Measurements from ENCODE around the gene AMPD2. TPM values are rescaled to one million over a fixed set of nuclear protein-coding genes. Genes with fewer than 3 reads are reported as not detected.

The AMPD2 gene
- total RNA-seq, 1 experiment from 2014 or later = 47.6 TPM

DNA sequence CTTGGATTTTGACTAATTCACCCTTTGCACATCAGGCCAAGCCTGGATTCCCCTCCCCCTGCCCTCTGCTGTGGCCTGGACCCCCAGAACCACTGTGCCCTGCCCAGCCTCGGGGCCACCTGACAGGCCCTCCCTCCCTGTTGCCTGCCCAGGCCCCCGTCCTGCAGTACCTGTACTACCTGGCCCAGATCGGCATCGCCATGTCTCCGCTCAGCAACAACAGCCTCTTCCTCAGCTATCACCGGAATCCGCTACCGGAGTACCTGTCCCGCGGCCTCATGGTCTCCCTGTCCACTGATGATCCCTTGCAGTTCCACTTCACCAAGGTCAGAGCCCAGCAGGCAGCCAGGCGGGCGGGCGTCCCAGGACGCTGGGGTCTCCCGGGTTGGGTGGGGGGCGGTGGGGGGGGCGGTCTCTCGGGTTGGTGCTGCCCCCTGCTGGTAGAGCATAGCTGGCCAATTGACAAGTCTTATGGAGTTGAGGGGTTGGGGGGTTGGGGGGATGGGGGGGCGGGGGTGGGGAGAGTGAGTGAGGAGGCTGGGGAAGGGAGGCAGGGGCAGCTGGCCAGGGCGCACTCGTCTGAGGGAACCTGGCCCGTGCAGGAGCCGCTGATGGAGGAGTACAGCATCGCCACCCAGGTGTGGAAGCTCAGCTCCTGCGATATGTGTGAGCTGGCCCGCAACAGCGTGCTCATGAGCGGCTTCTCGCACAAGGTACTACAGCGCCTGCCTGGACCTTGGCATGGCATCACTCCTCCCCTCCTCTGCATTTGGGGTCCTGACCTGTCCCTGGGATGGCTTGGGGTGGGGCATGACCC, 10.7 kb downstream of the AMPD2 start:
- Histone ChIP-seq H3K4me1 (replicated peaks) (no peaks in the 10 kb centered on the region), H3K27me3 (replicated peaks) (no peaks in the 10 kb centered on the region), H3K4me3 (no peak overlapping the region), H3K27ac (no peak overlapping the region), H3K9me3 (replicated peaks) (no peaks in the 10 kb centered on the region), H3K36me3 (peaks cover 52% of the 10 kb centered on the region)
- peak in 1 of 2 experiments; percentile 28 for DNase-seq (ENCODE audit: low read depth in 1 of 2, low spot score in 2 of 2)

- DNase-seq (ENCODE audit: low read depth in 1 of 2, low spot score in 2 of 2) = no peak
- H3K27me3 ChIP-seq (replicated peaks) = no peaks in the 10 kb centered on the region
- peaks cover 52% of the 10 kb centered on the region for H3K36me3 ChIP-seq
- no peak overlapping the region for H3K27ac ChIP-seq
- no peak overlapping the region for H3K4me3 ChIP-seq
- no peaks in the 10 kb centered on the region for H3K9me3 ChIP-seq (replicated peaks)
- peaks cover under 1% of the 10 kb centered on the region for H3K4me1 ChIP-seq (replicated peaks)
Observed at GRCh38 chr1:109630898-109631512, 11.4 kb downstream of the AMPD2 start.

DNA sequence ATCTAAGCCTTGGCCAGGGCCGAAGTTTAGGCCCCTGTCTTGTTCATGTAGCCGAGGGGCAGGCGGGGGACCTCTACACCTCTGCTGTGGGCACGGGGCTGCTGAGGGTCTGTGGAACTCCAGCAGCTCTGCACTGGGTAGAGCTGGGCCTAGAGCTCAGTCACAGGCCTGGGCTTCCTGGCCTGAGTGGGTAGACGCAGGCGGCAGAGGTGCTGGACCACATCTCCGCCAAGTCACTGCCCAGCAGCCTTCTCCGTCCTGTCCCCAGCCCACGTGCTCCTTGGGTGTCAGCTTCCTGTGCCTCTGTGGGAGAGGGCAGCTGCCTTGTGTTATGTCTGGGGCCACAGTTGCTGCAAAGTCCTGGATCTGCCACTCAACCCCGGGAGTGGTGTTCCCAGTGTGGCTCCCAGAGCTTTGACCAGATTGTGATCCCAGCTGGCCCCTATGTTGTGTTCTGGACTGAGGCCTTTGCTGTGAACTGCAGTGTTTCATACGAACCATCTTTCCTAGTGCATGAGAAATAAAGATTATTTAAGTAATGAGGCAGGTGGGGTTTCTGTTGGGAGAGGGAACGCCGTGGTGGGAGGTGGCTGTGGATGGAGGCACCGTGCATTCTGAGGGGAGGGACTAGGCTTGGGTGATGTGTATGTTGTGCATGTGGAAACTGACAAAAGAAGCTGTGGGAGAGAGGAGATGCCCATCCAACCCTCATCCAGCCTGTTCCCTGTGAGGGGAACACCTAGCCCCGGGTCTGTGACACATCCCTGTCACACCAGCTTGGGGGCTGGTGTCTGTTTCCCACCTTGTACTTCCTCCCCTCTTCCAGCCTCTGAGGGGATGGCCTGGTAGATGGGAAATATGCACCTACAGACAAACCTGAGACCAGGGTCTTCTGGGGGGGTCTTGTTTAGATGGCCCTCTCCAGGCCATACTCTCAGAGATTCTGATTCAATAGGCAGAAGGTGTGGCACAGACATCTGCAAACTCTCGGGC, 12.2 kb downstream of the AMPD2 start:
- Histone ChIP-seq H3K27me3 (replicated peaks) (no peaks in the 10 kb centered on the region), H3K36me3 (peaks cover 46% of the 10 kb centered on the region), H3K9me3 (replicated peaks) (no peaks in the 10 kb centered on the region), H3K27ac (no peak overlapping the region), H3K4me1 (replicated peaks) (peaks cover 7% of the 10 kb centered on the region), H3K4me3 (no peak overlapping the region)
- peak in 1 of 2 experiments; percentile 30 for DNase-seq (ENCODE audit: low read depth in 1 of 2, low spot score in 2 of 2)

DNA sequence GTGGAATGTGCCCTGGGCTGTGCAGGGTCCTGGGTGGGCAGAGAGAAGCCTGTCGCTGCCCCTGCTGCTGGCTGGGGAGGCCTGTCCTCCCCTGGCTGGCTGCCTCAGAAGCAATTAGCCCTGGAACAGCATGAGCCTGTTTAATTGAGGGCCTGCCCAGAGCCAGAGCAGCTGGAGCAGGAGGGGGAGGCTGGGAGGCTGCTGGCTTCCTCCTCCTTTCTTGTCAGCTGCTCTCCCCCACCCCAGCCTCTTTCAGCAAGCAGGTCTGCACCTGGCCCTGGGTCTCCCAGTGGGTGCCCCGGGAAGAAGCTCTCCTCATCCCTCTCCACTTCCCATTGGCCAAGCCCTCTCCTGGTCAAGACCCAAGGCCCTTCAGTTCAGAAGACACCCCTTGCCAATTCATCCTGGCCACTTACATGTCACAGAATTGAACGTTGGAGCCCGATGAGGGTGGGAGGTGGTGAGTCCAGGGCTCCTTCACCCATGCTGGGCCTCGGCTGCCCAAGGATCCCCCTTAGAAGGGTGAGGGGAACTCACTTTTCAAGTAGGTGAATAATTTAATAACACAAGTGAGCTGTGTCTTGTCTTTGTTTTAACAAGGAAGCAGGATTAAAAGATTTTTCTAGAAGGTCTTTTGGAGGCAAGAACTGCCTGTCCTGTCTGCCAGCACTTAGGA, 13.2 kb downstream of the AMPD2 start:
- H3K36me3 ChIP-seq = peaks cover 36% of the 10 kb centered on the region
- DNase-seq (ENCODE audit: low read depth in 1 of 2, low spot score in 2 of 2) = peak in 1 of 2 experiments; percentile 36
- H3K27ac ChIP-seq = no peak overlapping the region
- no peaks in the 10 kb centered on the region for H3K27me3 ChIP-seq (replicated peaks)
- H3K4me3 ChIP-seq = no peak overlapping the region
- no peaks in the 10 kb centered on the region for H3K9me3 ChIP-seq (replicated peaks)
- peaks cover 7% of the 10 kb centered on the region for H3K4me1 ChIP-seq (replicated peaks)

GRCh38 chr1:109634292-109634691, 14.7 kb downstream of the AMPD2 start:
- H3K27me3 ChIP-seq (replicated peaks) = no peaks in the 10 kb centered on the region
- peaks cover 7% of the 10 kb centered on the region for H3K4me1 ChIP-seq (replicated peaks)
- peaks cover 21% of the 10 kb centered on the region for H3K36me3 ChIP-seq
- no peaks in the 10 kb centered on the region for H3K9me3 ChIP-seq (replicated peaks)
- DNase-seq (ENCODE audit: low read depth in 1 of 2, low spot score in 2 of 2) = no peak
- H3K4me3 ChIP-seq = no peak overlapping the region
- H3K27ac ChIP-seq = no peak overlapping the region

GRCh38 chr1:109634771-109635750, 15.4 kb downstream of the AMPD2 start:
- Histone ChIP-seq H3K9me3 (replicated peaks) (no peaks in the 10 kb centered on the region), H3K4me1 (replicated peaks) (peaks cover 9% of the 10 kb centered on the region), H3K27me3 (replicated peaks) (no peaks in the 10 kb centered on the region), H3K27ac (no peak overlapping the region), H3K4me3 (no peak overlapping the region), H3K36me3 (peaks cover 13% of the 10 kb centered on the region)
- no peak for DNase-seq (ENCODE audit: low read depth in 1 of 2, low spot score in 2 of 2)

GRCh38 chr1:109635862-109636200, 16.2 kb downstream of the AMPD2 start:
- peaks cover 9% of the 10 kb centered on the region for H3K36me3 ChIP-seq
- H3K27ac ChIP-seq = no peak overlapping the region
- peaks cover 14% of the 10 kb centered on the region for H3K4me1 ChIP-seq (replicated peaks)

GRCh38 chr1:109636201-109636952, 16.7 kb downstream of the AMPD2 start:
- Histone ChIP-seq H3K9me3 (replicated peaks) (no peaks in the 10 kb centered on the region), H3K27ac (no peak overlapping the region), H3K27me3 (replicated peaks) (no peaks in the 10 kb centered on the region), H3K4me3 (no peak overlapping the region), H3K36me3 (peaks cover 3% of the 10 kb centered on the region), H3K4me1 (replicated peaks) (peaks cover 14% of the 10 kb centered on the region)
- peak; percentile 27 to 36 for DNase-seq (ENCODE audit: low read depth in 1 of 2, low spot score in 2 of 2)

More at GRCh38 chr1:109635862-109636200, 16.2 kb downstream of the AMPD2 start:
- H3K9me3 ChIP-seq (replicated peaks) = no peaks in the 10 kb centered on the region
- H3K4me3 ChIP-seq = no peak overlapping the region
- no peaks in the 10 kb centered on the region for H3K27me3 ChIP-seq (replicated peaks)
- DNase-seq (ENCODE audit: low read depth in 1 of 2, low spot score in 2 of 2) = peak in 1 of 2 experiments; percentile 30

DNA sequence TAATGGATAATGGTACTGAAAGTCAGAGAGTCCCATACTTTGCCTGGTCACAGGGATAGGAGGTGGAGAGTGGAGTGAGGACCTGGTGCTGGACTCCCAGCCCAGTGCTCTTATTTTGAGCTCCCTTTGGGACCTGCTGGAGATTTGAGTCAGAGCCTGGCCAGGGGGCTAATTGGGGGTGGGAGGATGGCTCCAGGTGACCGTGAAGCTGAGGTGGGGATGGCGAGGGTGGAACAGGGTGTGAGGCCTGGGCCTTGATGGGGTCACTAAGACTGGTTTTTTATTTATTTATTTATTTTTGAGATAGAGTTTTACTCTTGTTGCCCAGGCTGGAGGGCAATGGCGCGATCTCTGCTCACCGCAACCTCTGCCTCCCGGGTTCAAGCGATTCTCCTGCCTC, 17.8 kb downstream of the AMPD2 start:
- Histone ChIP-seq H3K36me3 (no peaks in the 10 kb centered on the region; the same call in 1 of the 2 replicates), H3K4me1 (replicated peaks) (peaks cover 14% of the 10 kb centered on the region), H3K9me3 (replicated peaks) (no peaks in the 10 kb centered on the region), H3K4me3 (no peak overlapping the region), H3K27me3 (replicated peaks) (no peaks in the 10 kb centered on the region), H3K27ac (no peak overlapping the region)
- no peak for DNase-seq (ENCODE audit: low read depth in 1 of 2, low spot score in 2 of 2)

GRCh38 chr1:109639063-109639840, 19.6 kb downstream of the AMPD2 start:
- Histone ChIP-seq H3K4me3 (no peak overlapping the region), H3K36me3 (no peaks in the 10 kb centered on the region), H3K9me3 (replicated peaks) (no peaks in the 10 kb centered on the region), H3K27ac (no peak overlapping the region), H3K27me3 (replicated peaks) (no peaks in the 10 kb centered on the region), H3K4me1 (replicated peaks) (peaks cover 22% of the 10 kb centered on the region)
- no peak for DNase-seq (ENCODE audit: low read depth in 1 of 2, low spot score in 2 of 2)

- H3K9me3 ChIP-seq (replicated peaks) = no peaks in the 10 kb centered on the region
- no peaks in the 10 kb centered on the region for H3K27me3 ChIP-seq (replicated peaks)
- DNase-seq (ENCODE audit: low read depth in 1 of 2, low spot score in 2 of 2) = peak in 1 of 2 experiments; percentile 36
- peaks cover 27% of the 10 kb centered on the region for H3K4me1 ChIP-seq (replicated peaks)
- H3K27ac ChIP-seq = no peak overlapping the region
- no peaks in the 10 kb centered on the region for H3K36me3 ChIP-seq
- no peak overlapping the region for H3K4me3 ChIP-seq
Observed at GRCh38 chr1:109639841-109640184, 20.2 kb downstream of the AMPD2 start.
